ENCODE results near the gene MSH5. TPM values are rescaled to one million over a fixed set of nuclear protein-coding genes. Genes with fewer than 3 reads are reported as not detected.

The MSH5 gene
- total and polyA plus RNA-seq, 9 of the 15 experiments (the other 6 are each of a cell fraction or from before 2014, with no cell fraction given): 12.5 to 104 (median 46.6) TPM

DNA sequence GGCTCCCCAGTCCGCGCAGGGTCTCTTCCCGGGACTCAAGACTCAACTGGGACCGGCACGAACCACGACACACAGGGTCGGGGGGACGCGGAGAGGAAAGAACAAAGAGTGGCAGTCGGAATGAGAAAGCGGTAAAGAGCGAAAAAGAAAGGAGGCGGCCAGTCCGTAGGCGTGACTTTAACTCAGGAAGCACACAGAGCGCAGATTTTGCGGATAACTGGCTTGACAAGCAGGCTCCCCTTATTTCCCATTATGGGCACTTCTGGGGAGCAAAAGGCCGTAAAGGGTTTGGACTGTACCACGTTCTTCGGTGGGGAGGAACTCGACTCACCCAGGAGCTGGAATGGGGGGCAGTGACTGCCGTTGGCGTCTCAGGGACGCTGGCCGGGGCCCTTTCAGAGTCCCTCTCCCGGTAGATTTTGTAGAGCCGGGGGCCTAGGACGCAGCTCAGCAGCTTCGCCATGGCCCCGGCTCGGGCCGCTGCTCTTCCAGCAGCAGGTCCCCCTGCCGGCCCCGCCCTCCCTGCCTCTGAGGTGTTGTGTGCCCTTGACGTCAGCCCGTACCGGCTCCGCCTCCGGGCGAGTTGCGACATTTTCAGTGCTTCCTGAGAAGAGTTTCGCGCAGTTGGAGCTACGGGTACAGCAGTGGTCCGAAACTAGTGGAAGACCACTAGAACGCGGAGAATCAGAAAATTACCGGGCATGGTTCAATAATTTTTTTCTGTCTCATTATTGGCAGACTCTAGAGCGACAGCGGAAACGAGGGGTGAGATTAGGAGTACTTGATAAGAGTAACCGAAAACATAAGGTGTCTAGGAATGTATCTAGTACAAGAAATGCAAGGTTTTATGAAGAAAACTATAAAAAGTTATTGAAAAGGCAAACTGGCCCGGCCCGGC is 36.7 kb upstream of the MSH5 start, which contains the start of gene ABHD16A (continued):
- TF ChIP-seq, protein P1, sequence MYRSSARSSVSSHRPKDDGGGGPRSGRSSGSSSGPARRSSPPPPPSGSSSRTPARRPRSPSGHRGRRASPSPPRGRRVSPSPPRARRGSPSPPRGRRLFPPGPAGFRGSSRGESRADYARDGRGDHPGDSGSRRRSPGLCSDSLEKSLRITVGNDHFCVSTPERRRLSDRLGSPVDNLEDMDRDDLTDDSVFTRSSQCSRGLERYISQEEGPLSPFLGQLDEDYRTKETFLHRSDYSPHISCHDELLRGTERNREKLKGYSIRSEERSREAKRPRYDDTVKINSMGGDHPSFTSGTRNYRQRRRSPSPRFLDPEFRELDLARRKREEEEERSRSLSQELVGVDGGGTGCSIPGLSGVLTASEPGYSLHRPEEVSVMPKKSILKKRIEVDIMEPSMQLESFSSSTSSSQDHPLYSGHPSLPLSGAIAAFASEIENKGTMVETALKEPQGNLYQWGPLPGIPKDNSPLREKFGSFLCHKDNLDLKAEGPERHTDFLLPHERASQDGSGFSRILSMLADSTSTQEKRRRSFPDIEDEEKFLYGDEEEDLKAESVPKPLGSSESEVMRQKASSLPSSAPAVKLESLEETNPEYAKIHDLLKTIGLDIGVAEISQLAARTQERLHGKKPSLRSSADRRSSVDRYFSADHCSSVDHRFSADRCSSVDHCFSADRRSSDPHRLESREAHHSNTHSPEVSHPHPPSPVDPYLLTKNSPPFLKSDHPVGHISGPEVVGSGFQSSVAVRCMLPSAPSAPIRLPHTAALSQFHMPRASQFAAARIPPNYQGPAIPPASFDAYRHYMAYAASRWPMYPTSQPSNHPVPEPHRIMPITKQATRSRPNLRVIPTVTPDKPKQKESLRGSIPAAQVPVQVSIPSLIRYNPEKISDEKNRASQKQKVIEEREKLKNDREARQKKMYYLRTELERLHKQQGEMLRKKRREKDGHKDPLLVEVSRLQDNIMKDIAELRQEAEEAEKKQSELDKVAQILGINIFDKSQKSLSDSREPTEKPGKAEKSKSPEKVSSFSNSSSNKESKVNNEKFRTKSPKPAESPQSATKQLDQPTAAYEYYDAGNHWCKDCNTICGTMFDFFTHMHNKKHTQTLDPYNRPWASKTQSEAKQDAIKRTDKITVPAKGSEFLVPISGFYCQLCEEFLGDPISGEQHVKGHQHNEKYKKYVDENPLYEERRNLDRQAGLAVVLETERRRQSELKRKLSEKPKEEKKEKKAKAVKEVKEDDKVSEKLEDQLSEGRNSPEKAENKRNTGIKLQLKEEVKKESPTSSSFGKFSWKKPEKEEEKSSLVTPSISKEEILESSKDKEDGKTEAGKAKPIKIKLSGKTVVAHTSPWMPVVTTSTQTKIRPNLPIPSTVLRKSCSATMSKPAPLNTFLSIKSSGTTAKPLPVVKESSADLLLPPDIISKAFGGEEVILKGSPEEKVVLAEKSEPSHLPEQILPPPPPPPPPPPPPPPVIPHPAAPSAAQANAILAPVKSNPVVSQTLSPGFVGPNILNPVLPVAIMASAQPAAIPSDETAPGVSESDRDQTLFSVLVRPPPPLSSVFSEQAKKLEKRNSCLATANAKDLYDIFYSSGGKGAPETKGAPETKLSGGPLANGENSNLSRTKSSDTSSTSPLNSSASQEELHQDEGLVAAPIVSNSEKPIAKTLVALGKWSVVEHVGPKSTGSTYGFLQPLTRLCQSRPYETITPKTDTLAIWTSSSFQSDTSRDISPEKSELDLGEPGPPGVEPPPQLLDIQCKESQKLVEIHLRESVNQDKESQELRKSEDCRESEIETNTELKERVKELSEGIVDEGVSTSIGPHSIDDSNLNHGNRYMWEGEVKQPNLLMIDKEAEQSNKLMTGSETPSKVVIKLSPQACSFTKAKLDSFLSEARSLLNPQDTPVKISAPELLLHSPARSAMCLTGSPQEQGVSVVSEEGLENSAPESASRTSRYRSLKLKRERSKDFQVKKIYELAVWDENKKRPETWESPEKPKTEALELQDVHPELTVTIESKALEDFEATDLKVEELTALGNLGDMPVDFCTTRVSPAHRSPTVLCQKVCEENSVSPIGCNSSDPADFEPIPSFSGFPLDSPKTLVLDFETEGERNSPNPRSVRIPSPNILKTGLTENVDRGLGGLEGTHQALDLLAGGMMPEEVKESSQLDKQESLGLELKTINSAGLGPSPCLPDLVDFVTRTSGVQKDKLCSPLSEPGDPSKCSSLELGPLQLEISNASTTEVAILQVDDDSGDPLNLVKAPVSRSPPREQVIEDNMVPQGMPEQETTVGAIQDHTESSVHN (IDR thresholded peaks at IDR 0.05; ENCODE audit: borderline replicate concordance in 1 of 2, low read depth in 1 of 2): peak in 1 of 2 experiments; percentile 45; a peak in 1 of 4 replicates
- peak; percentile 97 for TF ChIP-seq MXI1 (IDR thresholded peaks at IDR 0.05; ENCODE audit: low read depth, low read length)
- no peak for TF ChIP-seq HOXB6 (CRISPR knock-in tag; IDR thresholded peaks at IDR 0.05; ENCODE audit: borderline replicate concordance)
- TF ChIP-seq NFIX (CRISPR knock-in tag; IDR thresholded peaks at IDR 0.05; ENCODE audit: low read depth): no peak
- peak; percentile 90 for TF ChIP-seq CCNT2 (IDR thresholded peaks at IDR 0.05; ENCODE audit: borderline replicate concordance, extremely low read depth, insufficient read length, low read depth, low read length)
- no peak for TF ChIP-seq BRCA1 (IDR thresholded peaks at IDR 0.05)
- TF ChIP-seq BRCA1 (CRISPR knock-in tag; IDR thresholded peaks at IDR 0.05): no peak
- TF ChIP-seq, protein P2, sequence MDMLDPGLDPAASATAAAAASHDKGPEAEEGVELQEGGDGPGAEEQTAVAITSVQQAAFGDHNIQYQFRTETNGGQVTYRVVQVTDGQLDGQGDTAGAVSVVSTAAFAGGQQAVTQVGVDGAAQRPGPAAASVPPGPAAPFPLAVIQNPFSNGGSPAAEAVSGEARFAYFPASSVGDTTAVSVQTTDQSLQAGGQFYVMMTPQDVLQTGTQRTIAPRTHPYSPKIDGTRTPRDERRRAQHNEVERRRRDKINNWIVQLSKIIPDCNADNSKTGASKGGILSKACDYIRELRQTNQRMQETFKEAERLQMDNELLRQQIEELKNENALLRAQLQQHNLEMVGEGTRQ (CRISPR knock-in tag; IDR thresholded peaks at IDR 0.05): no peak
- TF ChIP-seq RBM17 (IDR thresholded peaks at IDR 0.05; ENCODE audit: borderline replicate concordance, low read depth, low read length): no peak
- peak; percentile 41 for TF ChIP-seq SETDB1 (IDR thresholded peaks at IDR 0.05; ENCODE audit: low read length)
- peak; percentile 75 for TF ChIP-seq L3MBTL2 (IDR thresholded peaks at IDR 0.05)
- TF ChIP-seq EP400 (IDR thresholded peaks at IDR 0.05): peak; percentile 91
- no peak for TF ChIP-seq HDGF (IDR thresholded peaks at IDR 0.05)
- TF ChIP-seq MCM3 (IDR thresholded peaks at IDR 0.05): no peak
- TF ChIP-seq ZNF23 (CRISPR knock-in tag; IDR thresholded peaks at IDR 0.05): no peak
- TF ChIP-seq, protein P3, sequence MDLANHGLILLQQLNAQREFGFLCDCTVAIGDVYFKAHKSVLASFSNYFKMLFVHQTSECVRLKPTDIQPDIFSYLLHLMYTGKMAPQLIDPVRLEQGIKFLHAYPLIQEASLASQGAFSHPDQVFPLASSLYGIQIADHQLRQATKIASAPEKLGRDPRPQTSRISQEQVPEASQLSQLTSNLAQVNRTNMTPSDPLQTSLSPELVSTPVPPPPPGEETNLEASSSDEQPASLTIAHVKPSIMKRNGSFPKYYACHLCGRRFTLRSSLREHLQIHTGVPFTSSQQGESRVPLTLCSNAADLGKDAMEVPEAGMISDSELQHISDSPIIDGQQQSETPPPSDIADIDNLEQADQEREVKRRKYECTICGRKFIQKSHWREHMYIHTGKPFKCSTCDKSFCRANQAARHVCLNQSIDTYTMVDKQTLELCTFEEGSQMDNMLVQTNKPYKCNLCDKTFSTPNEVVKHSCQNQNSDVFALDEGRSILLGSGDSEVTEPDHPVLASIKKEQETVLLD (IDR thresholded peaks at IDR 0.05): peak; percentile 57; the same call in 1 of the 2 replicates
- TF ChIP-seq ZNF699 (CRISPR knock-in tag; IDR thresholded peaks at IDR 0.05; ENCODE audit: insufficient replicate concordance): no peak
